Suprapubic skin (tissue), 4 donors: ENCODE data around the gene FAM170A. TPM values are rescaled to one million over a fixed set of nuclear protein-coding genes. Genes with fewer than 3 reads are reported as not detected.

Source experiments
- DNase-seq, 2 donors: peaks; one replicate each; pipeline ENCODE4 v3.0.0-alpha.2; 2019; ENCODE audit warnings: low spot score in 2 of 2
- H3K27ac ChIP-seq: fragments of 200-600 bp; sonication (generic); one replicate; pipeline ENCODE4 v1.5.1; 2019
- H3K27me3 ChIP-seq: fragments of 200-600 bp; sonication (generic); one replicate; pipeline ENCODE4 v1.5.1; 2019
- H3K36me3 ChIP-seq: fragments of 200-600 bp; sonication (generic); one replicate; pipeline ENCODE4 v1.5.1; 2019
- H3K4me1 ChIP-seq: fragments of 200-600 bp; sonication (generic); one replicate; pipeline ENCODE4 v1.5.1; 2019
- H3K4me3 ChIP-seq: fragments of 200-600 bp; sonication (generic); one replicate; pipeline ENCODE4 v1.5.1; 2019; ENCODE audit warnings: mild to moderate bottlenecking
- H3K9me3 ChIP-seq: fragments of 200-600 bp; sonication (generic); one replicate; pipeline ENCODE4 v1.5.1; 2019
- EP300 ChIP-seq: sonication (generic); formaldehyde crosslinking; IDR thresholded peaks from one replicate; pipeline ENCODE4 v1.6.1; 2017; ENCODE audit warnings: antibody characterized with exemption
- POLR2A ChIP-seq, 2 donors: fragments of 450-650 bp; IDR thresholded peaks; one replicate each; pipeline ENCODE4 v1.6.1; 2017; ENCODE audit warnings: antibody characterized with exemption in 2 of 2, mild to moderate bottlenecking in 2 of 2, moderate library complexity in 2 of 2
- POLR2AphosphoS5 ChIP-seq, 3 donors: sonication (generic); formaldehyde crosslinking; IDR thresholded peaks; one replicate each; pipeline ENCODE4 v1.6.1; 2017; ENCODE audit warnings: antibody characterized with exemption in 3 of 3
- WGBS: methylation state at CpG from one replicate; pipeline ENCODE4 v1.1.5; 2018; 5-methylcytosine and 5-hydroxymethylcytosine counted together
- total RNA-seq, 4 donors: library from RNA; depleted of rRNA; stranded (reverse); fragments of >200 nt; gene quantifications; one replicate each; pipeline ENCODE4 v1.1.0, GENCODE V29; 2016
- TF ChIP-seq, protein P1 (sequence below), 2 donors: fragments of 200-600 bp in 1 of 2; fragments of 450-650 bp in 1 of 2; sonication (generic) in 1 of 2; IDR thresholded peaks; one replicate each; pipeline ENCODE4 v1.5.1; 2016 to 2019; ENCODE audit warnings: antibody characterized with exemption in 2 of 2, mild to moderate bottlenecking in 1 of 2, moderate library complexity in 1 of 2

FAM170A gene, protein sequence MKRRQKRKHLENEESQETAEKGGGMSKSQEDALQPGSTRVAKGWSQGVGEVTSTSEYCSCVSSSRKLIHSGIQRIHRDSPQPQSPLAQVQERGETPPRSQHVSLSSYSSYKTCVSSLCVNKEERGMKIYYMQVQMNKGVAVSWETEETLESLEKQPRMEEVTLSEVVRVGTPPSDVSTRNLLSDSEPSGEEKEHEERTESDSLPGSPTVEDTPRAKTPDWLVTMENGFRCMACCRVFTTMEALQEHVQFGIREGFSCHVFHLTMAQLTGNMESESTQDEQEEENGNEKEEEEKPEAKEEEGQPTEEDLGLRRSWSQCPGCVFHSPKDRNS
- total RNA-seq: under 1 TPM in 1 of 4 donors, not detected in 3; 0.68 TPM

DNA sequence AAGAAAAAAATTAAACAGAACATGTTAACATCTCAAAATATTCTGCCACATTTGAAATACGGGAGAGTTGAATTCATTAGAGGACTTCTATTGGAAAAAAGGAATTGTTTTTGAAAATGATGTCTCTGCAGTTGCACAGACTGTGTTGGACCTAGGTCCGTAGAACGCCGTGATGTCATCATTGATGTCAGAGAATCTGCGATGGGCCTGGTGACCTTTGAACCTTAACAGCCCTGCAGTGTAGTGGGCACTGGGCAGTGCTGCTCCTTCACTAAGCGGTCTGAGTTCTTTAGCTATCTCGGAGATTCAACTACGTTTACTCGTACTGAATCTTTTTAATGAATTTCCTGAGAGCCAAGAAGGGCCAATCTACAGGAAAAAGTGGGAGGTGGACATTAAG is at the start of gene FAM170A:
Gene FAM170A (plus strand): TSS at position 220 of the 400 bp plus-strand sequence. CDS start 211 bp downstream, outside the sequence.
- H3K4me1 ChIP-seq: no peaks in the 10 kb centered on the region
- DNase-seq: no peak
- no peak within 1 kb of the TSS for H3K27ac ChIP-seq
- 89% methylated on average over 9 of the region's 9 CpGs for WGBS
- no peak for TF ChIP-seq POLR2A (IDR thresholded peaks at IDR 0.05)
- no peak for TF ChIP-seq EP300
- TF ChIP-seq, protein P1, sequence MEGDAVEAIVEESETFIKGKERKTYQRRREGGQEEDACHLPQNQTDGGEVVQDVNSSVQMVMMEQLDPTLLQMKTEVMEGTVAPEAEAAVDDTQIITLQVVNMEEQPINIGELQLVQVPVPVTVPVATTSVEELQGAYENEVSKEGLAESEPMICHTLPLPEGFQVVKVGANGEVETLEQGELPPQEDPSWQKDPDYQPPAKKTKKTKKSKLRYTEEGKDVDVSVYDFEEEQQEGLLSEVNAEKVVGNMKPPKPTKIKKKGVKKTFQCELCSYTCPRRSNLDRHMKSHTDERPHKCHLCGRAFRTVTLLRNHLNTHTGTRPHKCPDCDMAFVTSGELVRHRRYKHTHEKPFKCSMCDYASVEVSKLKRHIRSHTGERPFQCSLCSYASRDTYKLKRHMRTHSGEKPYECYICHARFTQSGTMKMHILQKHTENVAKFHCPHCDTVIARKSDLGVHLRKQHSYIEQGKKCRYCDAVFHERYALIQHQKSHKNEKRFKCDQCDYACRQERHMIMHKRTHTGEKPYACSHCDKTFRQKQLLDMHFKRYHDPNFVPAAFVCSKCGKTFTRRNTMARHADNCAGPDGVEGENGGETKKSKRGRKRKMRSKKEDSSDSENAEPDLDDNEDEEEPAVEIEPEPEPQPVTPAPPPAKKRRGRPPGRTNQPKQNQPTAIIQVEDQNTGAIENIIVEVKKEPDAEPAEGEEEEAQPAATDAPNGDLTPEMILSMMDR (IDR thresholded peaks at IDR 0.05): no peak
- TF ChIP-seq POLR2AphosphoS5 (IDR thresholded peaks at IDR 0.05): no peak
- H3K27me3 ChIP-seq: no peaks in the 10 kb centered on the region
- no peak within 1 kb of the TSS for H3K4me3 ChIP-seq
- H3K9me3 ChIP-seq: no peaks in the 10 kb centered on the region
- H3K36me3 ChIP-seq: no peaks in the 10 kb centered on the region

GRCh38 chr5:119582987-119583386 is 46.4 kb upstream of the FAM170A start:
- H3K27me3 ChIP-seq: no peaks in the 10 kb centered on the region
- H3K36me3 ChIP-seq: no peaks in the 10 kb centered on the region
- H3K9me3 ChIP-seq: no peaks in the 10 kb centered on the region
- TF ChIP-seq POLR2A (IDR thresholded peaks at IDR 0.05) (no peak), POLR2AphosphoS5 (IDR thresholded peaks at IDR 0.05) (no peak), EP300 (no peak)
- TF ChIP-seq, protein P1 (IDR thresholded peaks at IDR 0.05): no peak
- DNase-seq: no peak
- no peak overlapping the region for H3K27ac ChIP-seq
- no peak overlapping the region for H3K4me3 ChIP-seq
- 64% methylated on average over 1 of the region's 1 CpG for WGBS
- H3K4me1 ChIP-seq: no peaks in the 10 kb centered on the region

- H3K36me3 ChIP-seq: no peaks in the 10 kb centered on the region
- H3K27me3 ChIP-seq: no peaks in the 10 kb centered on the region
- H3K9me3 ChIP-seq: no peaks in the 10 kb centered on the region
- H3K4me1 ChIP-seq: no peaks in the 10 kb centered on the region
- WGBS: 66% methylated on average over 3 of the region's 3 CpGs
- no peak overlapping the region for H3K4me3 ChIP-seq
- no peak for DNase-seq
- H3K27ac ChIP-seq: no peak overlapping the region
- TF ChIP-seq POLR2AphosphoS5 (IDR thresholded peaks at IDR 0.05) (no peak), EP300 (no peak), POLR2A (IDR thresholded peaks at IDR 0.05) (no peak)
- TF ChIP-seq, protein P1 (IDR thresholded peaks at IDR 0.05): no peak
Measured at GRCh38 chr5:119583684-119584083, 45.7 kb upstream of the FAM170A start.

- Histone ChIP-seq H3K27me3 (no peaks in the 10 kb centered on the region), H3K9me3 (no peaks in the 10 kb centered on the region), H3K4me1 (no peaks in the 10 kb centered on the region), H3K36me3 (no peaks in the 10 kb centered on the region), H3K4me3 (no peak overlapping the region), H3K27ac (no peak overlapping the region)
- TF ChIP-seq POLR2A (IDR thresholded peaks at IDR 0.05): no peak
- TF ChIP-seq, protein P1 (IDR thresholded peaks at IDR 0.05): no peak
- TF ChIP-seq EP300: no peak
- TF ChIP-seq POLR2AphosphoS5 (IDR thresholded peaks at IDR 0.05): no peak
- WGBS: 61% methylated on average over 1 of the region's 1 CpG
- no peak for DNase-seq
Measured at GRCh38 chr5:119596046-119596445, 33.3 kb upstream of the FAM170A start.

DNA sequence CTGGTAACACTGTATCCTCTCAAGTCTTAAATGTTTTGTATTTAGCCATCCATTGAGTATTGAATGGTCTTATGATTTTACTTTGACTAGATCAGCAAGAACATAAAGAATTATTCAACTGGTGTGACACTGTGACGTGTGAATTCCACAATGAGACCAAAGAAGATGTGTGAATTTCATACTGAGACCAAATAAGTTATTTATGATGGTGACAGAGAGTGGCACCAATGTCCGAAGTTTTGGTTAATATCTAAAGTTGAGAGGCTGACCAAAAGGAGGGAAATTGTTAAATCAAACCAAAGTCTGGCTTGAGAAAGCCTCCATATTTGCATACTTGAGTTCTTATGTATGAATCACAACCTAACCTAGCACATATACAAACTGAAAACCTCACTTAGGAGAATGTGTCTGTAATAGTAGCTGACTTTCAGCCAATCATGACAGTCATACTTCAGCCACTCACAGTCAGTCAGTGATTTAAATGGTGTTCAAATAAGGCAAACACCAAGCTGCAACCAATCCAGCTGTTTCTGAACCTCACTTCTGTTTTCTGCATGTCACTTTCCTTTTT is 31.5 kb upstream of the FAM170A start:
- H3K4me3 ChIP-seq: no peak overlapping the region

More for the DNA sequence above, 31.5 kb upstream of the FAM170A start:
- Histone ChIP-seq H3K9me3 (no peaks in the 10 kb centered on the region), H3K27me3 (no peaks in the 10 kb centered on the region), H3K36me3 (no peaks in the 10 kb centered on the region), H3K4me1 (no peaks in the 10 kb centered on the region), H3K27ac (no peak overlapping the region)
- no peak for TF ChIP-seq POLR2AphosphoS5 (IDR thresholded peaks at IDR 0.05)
- no peak for TF ChIP-seq EP300
- no peak for TF ChIP-seq POLR2A (IDR thresholded peaks at IDR 0.05)
- TF ChIP-seq, protein P1 (IDR thresholded peaks at IDR 0.05): no peak
- 86% methylated on average over 2 of the region's 2 CpGs for WGBS
- DNase-seq: no peak
